ENCODE results near the gene SOX11.
"Not testable (repeated sequence)": the region's sequence is repeated elsewhere in the genome, so short reads cannot be mapped to it uniquely, and the experiment has no call there.

SOX11 gene

GRCh38 chr2:5691985-5692529 is at the start of gene SOX11:
SOX11 (plus strand) TSS chr2:5692384; CDS start chr2:5692722, 338 bp downstream.
- DNase-seq (ENCODE audit: low read depth, low spot score): no peak

- DNase-seq (ENCODE audit: low read depth, low spot score): not testable (repeated sequence)
These were observed 39.5 kb upstream of the SOX11 start for GRCh38 chr2:5652734-5653133.

GRCh38 chr2:5653756-5654155 is 38.4 kb upstream of the SOX11 start:
- not testable (repeated sequence) for DNase-seq (ENCODE audit: low read depth, low spot score)

- no peak for DNase-seq (ENCODE audit: low read depth, low spot score)
These were observed 35.0 kb upstream of the SOX11 start for GRCh38 chr2:5657231-5657630.

GRCh38 chr2:5660591-5660990 is 31.6 kb upstream of the SOX11 start:
- no peak for DNase-seq (ENCODE audit: low read depth, low spot score)

- DNase-seq (ENCODE audit: low read depth, low spot score): no peak
These were observed 30.8 kb upstream of the SOX11 start for GRCh38 chr2:5661362-5661761.

GRCh38 chr2:5664278-5664681 is 27.9 kb upstream of the SOX11 start:
- DNase-seq (ENCODE audit: low read depth, low spot score): no peak

- DNase-seq (ENCODE audit: low read depth, low spot score): no peak
These were observed 27.1 kb upstream of the SOX11 start for GRCh38 chr2:5665066-5665465.

GRCh38 chr2:5666798-5667197 is 25.4 kb upstream of the SOX11 start:
- no peak for DNase-seq (ENCODE audit: low read depth, low spot score)

GRCh38 chr2:5667655-5668054 is 24.5 kb upstream of the SOX11 start:
- not testable (repeated sequence) for DNase-seq (ENCODE audit: low read depth, low spot score)

GRCh38 chr2:5668682-5669250 is 23.4 kb upstream of the SOX11 start:
- no peak for DNase-seq (ENCODE audit: low read depth, low spot score)

GRCh38 chr2:5672749-5673144 is 19.4 kb upstream of the SOX11 start:
- DNase-seq (ENCODE audit: low read depth, low spot score): no peak

GRCh38 chr2:5673145-5674025 is 18.8 kb upstream of the SOX11 start:
- no peak for DNase-seq (ENCODE audit: low read depth, low spot score)

- no peak for DNase-seq (ENCODE audit: low read depth, low spot score)
These were observed 18.2 kb upstream of the SOX11 start for GRCh38 chr2:5674026-5674340.

- DNase-seq (ENCODE audit: low read depth, low spot score): no peak
These were observed 15.1 kb upstream of the SOX11 start for GRCh38 chr2:5677133-5677532.

GRCh38 chr2:5683471-5683870 is 8.7 kb upstream of the SOX11 start:
- no peak for DNase-seq (ENCODE audit: low read depth, low spot score)

- no peak for DNase-seq (ENCODE audit: low read depth, low spot score)
These were observed 7.0 kb upstream of the SOX11 start for GRCh38 chr2:5685225-5685624.

GRCh38 chr2:5686068-5686467 is 6.1 kb upstream of the SOX11 start:
- no peak for DNase-seq (ENCODE audit: low read depth, low spot score)

- no peak for DNase-seq (ENCODE audit: low read depth, low spot score)
These were observed 5.6 kb upstream of the SOX11 start for GRCh38 chr2:5686536-5686935.

GRCh38 chr2:5689750-5690149 is 2.4 kb upstream of the SOX11 start:
- no peak for DNase-seq (ENCODE audit: low read depth, low spot score)

GRCh38 chr2:5690286-5690685 is 1.9 kb upstream of the SOX11 start:
- no peak for DNase-seq (ENCODE audit: low read depth, low spot score)

- no peak for DNase-seq (ENCODE audit: low read depth, low spot score)
These were observed 1.4 kb upstream of the SOX11 start for GRCh38 chr2:5690718-5691220.
